ENCODE measurements around the gene ARL15.

DNA sequence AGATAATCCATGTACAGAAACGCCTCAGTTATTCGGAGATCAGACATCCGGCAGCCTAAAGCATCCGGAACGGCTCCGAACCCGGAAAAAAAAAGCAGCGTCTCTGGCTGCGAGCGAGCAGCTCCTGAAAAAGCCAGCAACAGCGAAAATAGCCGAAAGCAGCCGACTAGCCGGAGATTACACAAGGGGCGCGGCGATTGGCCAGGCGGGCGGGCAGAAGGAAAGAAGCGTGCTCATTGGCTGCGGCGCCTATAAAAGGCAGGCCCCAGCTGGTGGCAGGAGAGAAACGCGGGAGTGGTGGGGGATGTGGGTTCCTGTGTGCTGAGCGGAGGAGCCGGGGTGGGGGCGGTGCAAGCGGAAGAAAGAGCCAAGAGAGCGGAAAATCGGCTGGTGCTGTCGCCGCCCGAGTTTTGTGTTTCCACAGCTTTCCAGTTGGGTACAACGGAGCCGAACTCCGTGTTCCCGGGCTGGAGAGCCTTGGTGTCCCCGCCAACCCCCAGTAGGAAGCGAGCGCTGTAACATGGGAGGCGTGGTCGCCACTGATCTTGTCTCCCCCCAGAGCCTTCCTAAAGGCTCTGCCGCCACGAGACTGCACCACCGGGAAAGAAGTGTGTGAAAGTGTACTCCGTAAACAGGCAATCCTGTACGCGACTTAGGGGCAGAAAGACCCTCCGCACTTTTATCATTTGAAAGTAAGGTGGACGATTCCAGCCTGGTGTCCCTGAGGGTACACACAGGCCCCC is at the start of gene ARL15:
- TF ChIP-seq, protein P1, sequence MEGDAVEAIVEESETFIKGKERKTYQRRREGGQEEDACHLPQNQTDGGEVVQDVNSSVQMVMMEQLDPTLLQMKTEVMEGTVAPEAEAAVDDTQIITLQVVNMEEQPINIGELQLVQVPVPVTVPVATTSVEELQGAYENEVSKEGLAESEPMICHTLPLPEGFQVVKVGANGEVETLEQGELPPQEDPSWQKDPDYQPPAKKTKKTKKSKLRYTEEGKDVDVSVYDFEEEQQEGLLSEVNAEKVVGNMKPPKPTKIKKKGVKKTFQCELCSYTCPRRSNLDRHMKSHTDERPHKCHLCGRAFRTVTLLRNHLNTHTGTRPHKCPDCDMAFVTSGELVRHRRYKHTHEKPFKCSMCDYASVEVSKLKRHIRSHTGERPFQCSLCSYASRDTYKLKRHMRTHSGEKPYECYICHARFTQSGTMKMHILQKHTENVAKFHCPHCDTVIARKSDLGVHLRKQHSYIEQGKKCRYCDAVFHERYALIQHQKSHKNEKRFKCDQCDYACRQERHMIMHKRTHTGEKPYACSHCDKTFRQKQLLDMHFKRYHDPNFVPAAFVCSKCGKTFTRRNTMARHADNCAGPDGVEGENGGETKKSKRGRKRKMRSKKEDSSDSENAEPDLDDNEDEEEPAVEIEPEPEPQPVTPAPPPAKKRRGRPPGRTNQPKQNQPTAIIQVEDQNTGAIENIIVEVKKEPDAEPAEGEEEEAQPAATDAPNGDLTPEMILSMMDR (IDR thresholded peaks at IDR 0.05; ENCODE audit: low read depth, low read length), result no peak
- TF ChIP-seq EZH2phosphoT487 (IDR thresholded peaks at IDR 0.05; ENCODE audit: low read depth), result no peak

All from OCI-LY3 (cell line).